ENCODE measurements around the gene LANCL2. TPM values are rescaled to one million over a fixed set of nuclear protein-coding genes. Genes with fewer than 3 reads are reported as not detected.

The LANCL2 gene
- total RNA-seq, 1 experiment from 2014 or later, result 10.0 TPM

- CTCF ChIA-PET, result no interaction called here
- Histone ChIP-seq H3K4me1 (ENCODE audit: control insufficient read depth in 1 of 2, insufficient read depth in 2 of 2, low read length in 2 of 2) (no peaks in the 10 kb centered on the region), H3K9ac (ENCODE audit: low read length) (no peak overlapping the region), H3K4me3 (replicated peaks in 1 of 2; ENCODE audit: low read depth in 1 of 2, low read length in 2 of 2) (no peak overlapping the region), H3K9me2 (ENCODE audit: insufficient read depth) (no peaks in the 10 kb centered on the region), H3K79me2 (ENCODE audit: insufficient read depth, low read length) (no peaks in the 10 kb centered on the region), H3K36me3 (ENCODE audit: control insufficient read depth in 1 of 2, insufficient read depth in 2 of 2, low read length in 2 of 2) (no peaks in the 10 kb centered on the region), H3K9me3 (ENCODE audit: control insufficient read depth in 1 of 2, insufficient read depth in 1 of 2, low read depth in 1 of 2, low read length in 2 of 2) (no peaks in the 10 kb centered on the region), H4K20me1 (ENCODE audit: insufficient read depth) (no peaks in the 10 kb centered on the region), H3K27me3 (ENCODE audit: insufficient read depth, low read length) (no peaks in the 10 kb centered on the region), H3K4me2 (ENCODE audit: low read length) (no peak overlapping the region), H2AFZ (ENCODE audit: low read depth, low read length, poor library complexity, severe bottlenecking) (no peak overlapping the region), H3K27ac (ENCODE audit: low read depth, low read length) (no peak overlapping the region)
- DNase-seq (ENCODE audit: low read depth, low spot score) (no peak), ATAC-seq (no peak)
- intact Hi-C loops (cut with micrococcal nuclease), result no loop called here
- RAD21 ChIA-PET (ENCODE audit: low non-redundant PET in 1 of 2, low total read pairs in 2 of 2, uncharacterized antibody in 2 of 2, unreplicated experiment in 2 of 2), result no interaction called here
- POLR2A ChIA-PET, result no interaction called here
- TF ChIP-seq, protein P1, sequence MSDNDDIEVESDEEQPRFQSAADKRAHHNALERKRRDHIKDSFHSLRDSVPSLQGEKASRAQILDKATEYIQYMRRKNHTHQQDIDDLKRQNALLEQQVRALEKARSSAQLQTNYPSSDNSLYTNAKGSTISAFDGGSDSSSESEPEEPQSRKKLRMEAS (IDR thresholded peaks at IDR 0.05), result no peak
- TF ChIP-seq JUND (IDR thresholded peaks at IDR 0.05) (no peak), ZNF274 (IDR thresholded peaks at IDR 0.05; ENCODE audit: low read depth, low read length) (no peak), YY1 (IDR thresholded peaks at IDR 0.05; ENCODE audit: extremely low read depth, insufficient replicate concordance, low read depth, low read length) (no peak), EZH2phosphoT487 (IDR thresholded peaks at IDR 0.05; ENCODE audit: borderline replicate concordance) (no peak), POLR2AphosphoS5 (IDR thresholded peaks at IDR 0.05; ENCODE audit: low read depth, low read length) (no peak), EZH2 (IDR thresholded peaks at IDR 0.05) (no peak), CEBPB (IDR thresholded peaks at IDR 0.05; ENCODE audit: low read depth) (no peak), FOSL1 (IDR thresholded peaks at IDR 0.05; ENCODE audit: low read depth) (no peak), CTCF (IDR thresholded peaks at IDR 0.05 in 2 of 3, conservative IDR thresholded peaks at IDR 0.05 in 1 of 3; ENCODE audit: borderline replicate concordance in 1 of 3, insufficient read depth in 1 of 3, low read depth in 2 of 3, low read length in 2 of 3) (no peak), ELF1 (IDR thresholded peaks at IDR 0.05; ENCODE audit: borderline replicate concordance, low read depth) (no peak), SRF (IDR thresholded peaks at IDR 0.05; ENCODE audit: low read depth) (no peak)
- TF ChIP-seq, protein P2, sequence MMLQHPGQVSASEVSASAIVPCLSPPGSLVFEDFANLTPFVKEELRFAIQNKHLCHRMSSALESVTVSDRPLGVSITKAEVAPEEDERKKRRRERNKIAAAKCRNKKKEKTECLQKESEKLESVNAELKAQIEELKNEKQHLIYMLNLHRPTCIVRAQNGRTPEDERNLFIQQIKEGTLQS (IDR thresholded peaks at IDR 0.05), result no peak
- TF ChIP-seq, protein P3, sequence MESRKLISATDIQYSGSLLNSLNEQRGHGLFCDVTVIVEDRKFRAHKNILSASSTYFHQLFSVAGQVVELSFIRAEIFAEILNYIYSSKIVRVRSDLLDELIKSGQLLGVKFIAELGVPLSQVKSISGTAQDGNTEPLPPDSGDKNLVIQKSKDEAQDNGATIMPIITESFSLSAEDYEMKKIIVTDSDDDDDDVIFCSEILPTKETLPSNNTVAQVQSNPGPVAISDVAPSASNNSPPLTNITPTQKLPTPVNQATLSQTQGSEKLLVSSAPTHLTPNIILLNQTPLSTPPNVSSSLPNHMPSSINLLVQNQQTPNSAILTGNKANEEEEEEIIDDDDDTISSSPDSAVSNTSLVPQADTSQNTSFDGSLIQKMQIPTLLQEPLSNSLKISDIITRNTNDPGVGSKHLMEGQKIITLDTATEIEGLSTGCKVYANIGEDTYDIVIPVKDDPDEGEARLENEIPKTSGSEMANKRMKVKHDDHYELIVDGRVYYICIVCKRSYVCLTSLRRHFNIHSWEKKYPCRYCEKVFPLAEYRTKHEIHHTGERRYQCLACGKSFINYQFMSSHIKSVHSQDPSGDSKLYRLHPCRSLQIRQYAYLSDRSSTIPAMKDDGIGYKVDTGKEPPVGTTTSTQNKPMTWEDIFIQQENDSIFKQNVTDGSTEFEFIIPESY (IDR thresholded peaks at IDR 0.05; ENCODE audit: extremely low read depth, insufficient replicate concordance, low read length), result no peak
- BruUV-seq (replicated peaks), result no TSS peak
Measured at GRCh38 chr7:55344840-55345239, 20.3 kb upstream of the LANCL2 start.

Data from HCT116 (cell line).